ENCODE data around the gene PHF14.

Gene PHF14

GRCh38 chr7:11035661-11036060 is 62.0 kb downstream of the PHF14 start:
- DNase-seq (ENCODE audit: low read depth, low spot score): no peak
- no peak overlapping the region for H3K4me3 ChIP-seq (ENCODE audit: low read depth, low read length)
- ChIA-PET POLR2A (no interaction called here), CTCF (no interaction called here)
- TF ChIP-seq CTCF (IDR thresholded peaks at IDR 0.05; ENCODE audit: insufficient read depth, low read length, missing control alignments): no peak

GRCh38 chr7:11039974-11040373 is 66.3 kb downstream of the PHF14 start:
- no peak for DNase-seq (ENCODE audit: low read depth, low spot score)
- POLR2A ChIA-PET: no interaction called here
- no peak for TF ChIP-seq CTCF (IDR thresholded peaks at IDR 0.05; ENCODE audit: insufficient read depth, low read length, missing control alignments)
- no peak overlapping the region for H3K4me3 ChIP-seq (ENCODE audit: low read depth, low read length)
- CTCF ChIA-PET: interaction anchor here (1.2 kb wide), 1 partner anchor 172 kb away, joined by 3 read pairs; no protein-coding TSS in a partner anchor

- ChIA-PET CTCF (no interaction called here), POLR2A (no interaction called here)
- H3K4me3 ChIP-seq (ENCODE audit: low read depth, low read length): no peak overlapping the region
- no peak for DNase-seq (ENCODE audit: low read depth, low spot score)
- TF ChIP-seq CTCF (IDR thresholded peaks at IDR 0.05; ENCODE audit: insufficient read depth, low read length, missing control alignments): no peak
Measured at GRCh38 chr7:11054033-11054432, 80.4 kb downstream of the PHF14 start.

GRCh38 chr7:11060893-11061292 is 87.2 kb downstream of the PHF14 start:
- CTCF ChIA-PET: no interaction called here
- POLR2A ChIA-PET: no interaction called here
- no peak for DNase-seq (ENCODE audit: low read depth, low spot score)
- no peak overlapping the region for H3K4me3 ChIP-seq (ENCODE audit: low read depth, low read length)
- no peak for TF ChIP-seq CTCF (IDR thresholded peaks at IDR 0.05; ENCODE audit: insufficient read depth, low read length, missing control alignments)

GRCh38 chr7:11062110-11062509 is 88.4 kb downstream of the PHF14 start:
- ChIA-PET POLR2A (no interaction called here), CTCF (no interaction called here)
- no peak for DNase-seq (ENCODE audit: low read depth, low spot score)
- no peak for TF ChIP-seq CTCF (IDR thresholded peaks at IDR 0.05; ENCODE audit: insufficient read depth, low read length, missing control alignments)
- H3K4me3 ChIP-seq (ENCODE audit: low read depth, low read length): no peak overlapping the region

- ChIA-PET POLR2A (no interaction called here), CTCF (interaction anchor here (0.6 kb wide), 1 partner anchor 143 kb away, joined by 3 read pairs; no protein-coding TSS in a partner anchor)
- TF ChIP-seq CTCF (IDR thresholded peaks at IDR 0.05; ENCODE audit: insufficient read depth, low read length, missing control alignments): no peak
- no peak for DNase-seq (ENCODE audit: low read depth, low spot score)
- no peak overlapping the region for H3K4me3 ChIP-seq (ENCODE audit: low read depth, low read length)
Measured at GRCh38 chr7:11069591-11069990, 95.9 kb downstream of the PHF14 start.
